Measurements from ENCODE around the gene AFF3.

AFF3 gene

DNA sequence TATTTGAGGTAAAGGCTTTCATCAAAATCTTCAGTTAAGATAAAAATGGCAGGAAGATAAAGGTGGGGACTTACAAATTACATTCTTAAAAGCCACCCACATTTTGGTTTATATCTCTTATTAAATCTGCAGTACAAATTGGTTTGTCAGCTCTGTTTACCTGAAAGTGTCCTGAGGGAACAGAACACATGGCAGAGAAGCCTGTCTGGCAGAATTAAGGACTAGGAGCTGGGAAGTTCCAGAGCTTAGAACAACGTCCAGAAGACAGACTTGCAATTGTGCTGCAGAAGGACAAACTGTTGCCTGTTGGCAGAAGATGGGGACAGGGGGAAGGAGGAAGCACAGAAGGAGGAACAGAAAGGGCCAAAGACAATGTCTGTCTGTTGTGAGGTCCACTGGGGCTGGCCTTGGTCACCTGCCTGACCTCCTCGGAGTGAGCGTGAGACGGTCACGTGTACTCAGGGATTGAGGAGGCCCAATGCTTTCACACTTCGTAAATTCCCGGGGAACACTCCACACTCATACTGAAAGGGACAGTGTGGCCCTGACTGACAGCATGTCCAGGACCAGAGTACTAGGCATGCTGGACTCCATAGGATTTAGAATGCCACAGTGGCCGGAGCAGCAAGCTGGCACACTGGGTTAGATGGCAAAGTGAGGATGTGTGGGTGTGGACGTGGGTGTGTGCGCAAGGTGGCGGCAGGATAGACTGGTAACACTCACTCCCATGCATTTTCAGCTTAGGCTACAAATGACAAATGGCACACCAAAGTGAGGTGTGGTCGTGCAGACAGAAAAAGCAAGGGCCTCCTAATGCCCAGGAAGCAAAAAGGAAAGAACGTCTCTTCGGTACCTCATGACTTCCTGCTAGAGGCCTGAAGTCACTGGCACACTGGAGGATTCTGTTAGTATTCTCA, 441.6 kb downstream of the AFF3 start:
- in situ Hi-C loops (cut with MboI; ENCODE audit: low sequenced_read_pairs, unreplicated experiment): no loop called here
- TF ChIP-seq, protein P1, sequence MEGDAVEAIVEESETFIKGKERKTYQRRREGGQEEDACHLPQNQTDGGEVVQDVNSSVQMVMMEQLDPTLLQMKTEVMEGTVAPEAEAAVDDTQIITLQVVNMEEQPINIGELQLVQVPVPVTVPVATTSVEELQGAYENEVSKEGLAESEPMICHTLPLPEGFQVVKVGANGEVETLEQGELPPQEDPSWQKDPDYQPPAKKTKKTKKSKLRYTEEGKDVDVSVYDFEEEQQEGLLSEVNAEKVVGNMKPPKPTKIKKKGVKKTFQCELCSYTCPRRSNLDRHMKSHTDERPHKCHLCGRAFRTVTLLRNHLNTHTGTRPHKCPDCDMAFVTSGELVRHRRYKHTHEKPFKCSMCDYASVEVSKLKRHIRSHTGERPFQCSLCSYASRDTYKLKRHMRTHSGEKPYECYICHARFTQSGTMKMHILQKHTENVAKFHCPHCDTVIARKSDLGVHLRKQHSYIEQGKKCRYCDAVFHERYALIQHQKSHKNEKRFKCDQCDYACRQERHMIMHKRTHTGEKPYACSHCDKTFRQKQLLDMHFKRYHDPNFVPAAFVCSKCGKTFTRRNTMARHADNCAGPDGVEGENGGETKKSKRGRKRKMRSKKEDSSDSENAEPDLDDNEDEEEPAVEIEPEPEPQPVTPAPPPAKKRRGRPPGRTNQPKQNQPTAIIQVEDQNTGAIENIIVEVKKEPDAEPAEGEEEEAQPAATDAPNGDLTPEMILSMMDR (IDR thresholded peaks at IDR 0.05; ENCODE audit: borderline replicate concordance, control extremely low read depth, extremely low read depth, insufficient read depth, missing control alignments): no peak

DNA sequence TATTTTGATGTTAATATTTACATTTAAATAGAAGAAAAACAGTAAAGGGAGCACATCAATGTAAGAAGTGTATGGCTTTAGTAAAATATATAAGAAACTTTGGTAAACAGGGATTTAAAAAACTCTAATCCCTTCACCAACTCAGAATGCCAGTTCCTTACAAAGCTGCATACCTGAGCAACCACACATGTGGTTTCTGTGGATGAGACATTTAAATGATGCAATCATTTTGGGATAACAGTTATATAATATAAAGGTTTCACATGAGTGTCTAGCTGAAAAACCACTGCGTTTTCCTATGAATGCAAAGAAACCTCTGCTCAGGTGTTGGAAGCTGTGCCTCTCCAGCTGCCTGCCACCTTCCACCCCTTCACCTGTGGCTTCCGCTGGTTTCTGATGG, 443.5 kb downstream of the AFF3 start:
- DNase-seq (ENCODE audit: low spot score): no peak
- TF ChIP-seq, protein P1 (IDR thresholded peaks at IDR 0.05; ENCODE audit: borderline replicate concordance, control extremely low read depth, extremely low read depth, insufficient read depth, missing control alignments): no peak
- in situ Hi-C loops (cut with MboI; ENCODE audit: low sequenced_read_pairs, unreplicated experiment): no loop called here

More for the DNA sequence above, 441.6 kb downstream of the AFF3 start:
- DNase-seq (ENCODE audit: low spot score): no peak

DNA sequence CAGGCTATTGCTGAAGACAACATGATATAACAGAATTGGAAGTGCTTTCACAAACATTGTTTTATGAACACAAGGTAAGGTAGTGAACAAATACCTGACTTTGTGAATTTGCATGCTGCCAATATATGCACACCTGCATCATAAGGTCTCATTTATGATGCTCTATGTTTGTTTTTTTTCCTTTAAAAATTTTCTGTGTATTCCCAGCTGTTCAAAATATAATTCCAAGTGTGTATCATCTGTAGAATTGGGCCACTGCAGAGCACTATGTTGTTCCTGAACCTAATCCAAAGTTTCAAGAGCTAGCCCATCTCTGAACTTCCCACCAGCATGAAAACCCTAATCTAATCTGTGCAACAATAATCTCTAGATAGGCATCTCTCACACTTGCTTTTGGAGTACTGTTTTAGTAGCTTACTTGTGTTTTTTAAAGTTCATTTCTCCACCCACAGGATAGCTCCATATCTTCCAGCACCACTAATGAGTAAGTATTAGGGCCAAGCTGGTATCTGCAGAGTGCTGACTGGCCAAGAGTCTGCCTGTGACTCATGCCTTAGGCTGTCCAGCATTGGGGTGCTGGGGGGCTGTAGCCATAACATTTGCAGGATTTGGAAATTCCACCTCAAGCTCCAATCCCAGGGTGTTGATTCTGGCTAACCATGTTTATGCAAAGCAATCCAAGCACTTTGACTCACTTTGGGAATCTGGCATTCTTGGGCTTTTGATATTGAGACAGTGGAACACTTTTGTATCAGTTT, 444.4 kb downstream of the AFF3 start:
- in situ Hi-C loops (cut with MboI; ENCODE audit: low sequenced_read_pairs, unreplicated experiment): no loop called here
- no peak for DNase-seq (ENCODE audit: low spot score)
- TF ChIP-seq, protein P1 (IDR thresholded peaks at IDR 0.05; ENCODE audit: borderline replicate concordance, control extremely low read depth, extremely low read depth, insufficient read depth, missing control alignments): no peak

DNA sequence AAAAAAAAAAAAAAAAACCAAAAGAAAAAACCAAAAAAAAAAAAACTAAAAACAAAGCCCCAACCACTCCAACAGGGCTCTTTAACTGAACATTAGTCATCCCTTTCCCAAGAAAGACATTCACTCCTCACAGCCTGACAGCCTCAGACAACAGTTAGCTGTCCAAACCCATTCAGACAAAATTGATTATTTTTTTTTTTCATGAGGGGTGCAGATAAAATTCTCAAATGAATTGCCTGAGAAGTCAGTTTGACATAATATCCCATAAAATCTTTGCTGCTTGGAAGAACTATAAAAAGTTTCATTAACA, 446.5 kb downstream of the AFF3 start:
- in situ Hi-C loops (cut with MboI; ENCODE audit: low sequenced_read_pairs, unreplicated experiment): no loop called here
- TF ChIP-seq, protein P1 (IDR thresholded peaks at IDR 0.05; ENCODE audit: borderline replicate concordance, control extremely low read depth, extremely low read depth, insufficient read depth, missing control alignments): no peak
- DNase-seq (ENCODE audit: low spot score): no peak

DNA sequence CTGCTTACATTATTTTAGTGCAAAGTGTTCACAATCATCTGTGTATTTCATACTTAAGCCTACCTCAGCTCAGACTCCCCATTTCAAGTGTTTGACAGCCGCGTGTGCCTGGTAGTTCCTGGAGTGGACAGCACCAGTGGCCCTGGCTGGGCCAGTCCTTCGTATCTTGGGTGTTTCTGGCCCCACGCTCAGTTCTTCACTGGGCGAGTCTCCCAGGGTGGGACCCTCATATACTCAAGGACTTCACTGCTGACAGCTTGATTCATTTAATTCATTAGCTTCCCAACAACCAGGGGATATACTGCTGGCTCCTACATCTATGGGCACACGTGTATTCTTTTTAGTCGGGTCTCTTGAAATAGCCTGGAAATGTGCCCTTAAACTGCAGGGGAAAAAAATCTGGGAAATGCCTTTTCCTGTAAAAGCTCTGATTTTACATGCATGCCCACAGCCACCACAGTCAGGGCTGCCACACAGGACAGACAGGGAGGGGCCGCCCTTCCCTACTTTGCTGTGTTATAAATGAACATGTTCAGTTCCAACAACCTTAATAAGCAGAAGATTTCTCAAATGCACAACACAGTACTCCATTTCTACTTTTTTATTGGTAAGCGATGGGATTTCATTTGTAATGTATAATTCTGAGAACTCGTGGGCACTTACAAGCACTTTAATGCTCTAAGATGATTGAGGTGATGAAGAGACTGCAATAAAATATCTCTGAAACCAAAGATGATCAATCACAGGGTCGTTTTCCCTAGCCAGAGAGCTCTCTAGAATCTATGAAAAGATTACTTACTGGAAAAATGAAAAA, 447.1 kb downstream of the AFF3 start:
- no peak for DNase-seq (ENCODE audit: low spot score)
- TF ChIP-seq, protein P1 (IDR thresholded peaks at IDR 0.05; ENCODE audit: borderline replicate concordance, control extremely low read depth, extremely low read depth, insufficient read depth, missing control alignments): no peak
- in situ Hi-C loops (cut with MboI; ENCODE audit: low sequenced_read_pairs, unreplicated experiment): no loop called here

DNA sequence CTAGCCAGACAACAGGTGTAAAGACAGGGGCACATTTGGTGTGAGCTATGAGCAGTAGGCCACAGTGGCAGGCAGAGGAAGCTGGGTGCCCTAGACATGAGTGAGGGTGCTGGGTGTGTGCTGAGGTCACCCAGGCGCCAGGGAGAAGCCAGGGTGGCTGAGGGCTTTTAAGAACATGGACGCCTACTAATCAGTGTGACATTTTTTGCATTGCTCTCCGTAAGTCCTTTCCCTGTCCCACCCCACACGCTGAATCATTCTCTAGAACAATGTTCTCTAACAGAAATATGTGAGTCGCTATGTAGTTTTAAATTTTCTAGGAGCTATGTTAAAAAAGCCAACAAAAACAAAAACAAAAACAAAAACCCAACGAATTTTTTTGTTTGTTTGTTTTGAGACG, 448.1 kb downstream of the AFF3 start:
- TF ChIP-seq, protein P1 (IDR thresholded peaks at IDR 0.05; ENCODE audit: borderline replicate concordance, control extremely low read depth, extremely low read depth, insufficient read depth, missing control alignments): no peak
- in situ Hi-C loops (cut with MboI; ENCODE audit: low sequenced_read_pairs, unreplicated experiment): no loop called here
- DNase-seq (ENCODE audit: low spot score): no peak

Measured in GM13976 (cell line).